HUES6 (cell line): ENCODE data around the gene AFAP1L2.
A peak's percentile ranks its signal among the peaks of the same experiment; 100 is the strongest.

ENCODE experiments used
- H3K27ac ChIP-seq: 2 replicates; pipeline ENCODE4 v1.7.0; 2013; ENCODE audit warnings: low read depth, mild to moderate bottlenecking, low read length, inconsistent platforms
- H3K27me3 ChIP-seq: 2 replicates; pipeline ENCODE4 v1.6.1; 2013; ENCODE audit warnings: low read length; ENCODE audit not compliant: control insufficient read depth, insufficient read depth
- H3K36me3 ChIP-seq: 2 replicates; pipeline ENCODE4 v1.6.1; 2013; ENCODE audit warnings: low read length; ENCODE audit not compliant: control insufficient read depth, insufficient read depth
- H3K4me1 ChIP-seq: 2 replicates; pipeline ENCODE4 v1.6.1; 2013; ENCODE audit warnings: low read length; ENCODE audit not compliant: control insufficient read depth, insufficient read depth
- H3K4me3 ChIP-seq: 2 replicates; pipeline ENCODE4 v1.5.1; 2013; ENCODE audit warnings: low read depth, low read length
- H3K9ac ChIP-seq: one replicate; pipeline ENCODE4 v1.6.1; 2013; ENCODE audit warnings: mild to moderate bottlenecking, low read length
- H3K9me3 ChIP-seq: 2 replicates; pipeline ENCODE4 v1.6.1; 2013; ENCODE audit warnings: low read depth, low read length; ENCODE audit not compliant: control insufficient read depth, insufficient read depth

Gene AFAP1L2

DNA sequence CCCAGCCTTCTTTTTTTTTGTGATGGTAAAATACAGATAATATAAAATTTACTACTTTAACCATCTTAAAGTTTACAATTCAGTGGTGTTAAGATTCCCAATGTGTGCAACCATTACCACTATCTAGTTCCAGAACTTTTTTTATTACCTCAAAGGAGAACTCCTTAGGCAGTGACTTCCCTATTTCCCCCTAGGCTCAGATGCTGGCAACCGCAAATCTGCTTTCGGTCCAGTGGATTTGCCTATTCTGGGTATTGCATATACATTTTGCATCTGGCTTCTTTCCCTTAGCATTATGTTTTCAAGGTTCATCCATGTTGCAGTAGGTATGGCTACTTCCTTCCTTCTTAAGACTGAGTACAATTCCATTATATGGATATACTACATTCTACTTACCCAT lies 56.5 kb downstream of the AFAP1L2 start:
- no peak overlapping the region for H3K4me3 ChIP-seq
- no peaks in the 10 kb centered on the region for H3K9me3 ChIP-seq
- peaks cover 38% of the 10 kb centered on the region for H3K4me1 ChIP-seq
- no peaks in the 10 kb centered on the region for H3K36me3 ChIP-seq
- H3K9ac ChIP-seq, result no peak overlapping the region
- H3K27ac ChIP-seq, result no peak overlapping the region
- no peaks in the 10 kb centered on the region for H3K27me3 ChIP-seq

DNA sequence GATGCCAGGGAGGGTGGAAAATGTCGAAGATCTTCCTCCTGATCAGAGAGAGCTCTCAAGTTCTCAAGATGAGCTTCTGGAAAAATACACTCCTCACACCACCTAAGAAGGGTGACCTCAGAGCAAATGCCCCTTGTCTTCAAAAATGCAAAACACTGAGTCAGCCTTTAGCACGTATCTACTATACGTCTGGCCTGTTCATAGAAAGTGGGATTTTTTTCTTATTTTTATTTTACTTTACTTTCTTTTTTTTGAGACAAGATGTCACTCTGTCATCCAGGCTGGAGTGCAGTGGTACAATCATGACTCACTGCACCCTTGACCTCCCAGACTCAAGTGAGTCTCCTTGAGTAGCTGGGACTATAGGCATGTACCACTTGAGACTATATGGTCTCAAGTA lies 57.1 kb downstream of the AFAP1L2 start:
- Histone ChIP-seq H3K4me1 (peaks cover 38% of the 10 kb centered on the region), H3K9me3 (no peaks in the 10 kb centered on the region), H3K27me3 (no peaks in the 10 kb centered on the region), H3K27ac (no peak overlapping the region), H3K4me3 (no peak overlapping the region), H3K36me3 (no peaks in the 10 kb centered on the region), H3K9ac (no peak overlapping the region)

GRCh38 chr10:114346176-114347031 lies 57.9 kb downstream of the AFAP1L2 start:
- H3K36me3 ChIP-seq, result no peaks in the 10 kb centered on the region
- H3K27ac ChIP-seq, result no peak overlapping the region
- H3K9me3 ChIP-seq, result no peaks in the 10 kb centered on the region
- no peak overlapping the region for H3K4me3 ChIP-seq
- H3K4me1 ChIP-seq, result peaks cover 38% of the 10 kb centered on the region
- no peak overlapping the region for H3K9ac ChIP-seq
- H3K27me3 ChIP-seq, result no peaks in the 10 kb centered on the region

DNA sequence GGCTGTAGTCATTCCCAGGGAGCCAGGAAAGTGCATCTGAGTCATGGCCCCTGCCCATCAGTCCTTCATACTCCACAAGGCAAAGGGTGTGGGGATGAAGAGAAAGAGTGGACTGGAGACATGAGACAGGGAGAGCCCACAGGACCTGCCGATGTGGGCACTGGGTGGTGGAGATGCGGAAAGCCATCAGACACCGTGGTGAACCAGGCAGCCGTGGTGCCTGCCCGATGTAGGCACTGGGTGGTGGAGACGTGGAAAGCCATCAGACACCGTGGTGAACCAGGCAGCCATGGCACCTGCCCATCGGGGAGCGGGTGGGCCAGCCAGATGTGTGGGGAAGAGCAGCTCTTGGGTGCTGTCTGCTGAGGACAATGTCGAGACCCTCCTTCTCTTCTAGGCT lies 58.6 kb downstream of the AFAP1L2 start:
- Histone ChIP-seq H3K9me3 (no peaks in the 10 kb centered on the region), H3K4me3 (no peak overlapping the region), H3K4me1 (peaks cover 34% of the 10 kb centered on the region), H3K9ac (no peak overlapping the region), H3K27ac (no peak overlapping the region), H3K36me3 (no peaks in the 10 kb centered on the region), H3K27me3 (no peaks in the 10 kb centered on the region)

- peaks cover 24% of the 10 kb centered on the region; the same call in 1 of the 2 replicates for H3K4me1 ChIP-seq
- H3K27ac ChIP-seq, result no peak overlapping the region
- H3K4me3 ChIP-seq, result no peak overlapping the region
- H3K9me3 ChIP-seq, result no peaks in the 10 kb centered on the region
- H3K9ac ChIP-seq, result no peak overlapping the region
- no peaks in the 10 kb centered on the region for H3K36me3 ChIP-seq
- H3K27me3 ChIP-seq, result no peaks in the 10 kb centered on the region
Measured at GRCh38 chr10:114343623-114344505, 60.4 kb downstream of the AFAP1L2 start.

- H3K9me3 ChIP-seq, result no peaks in the 10 kb centered on the region
Measured at GRCh38 chr10:114342976-114343375, 61.3 kb downstream of the AFAP1L2 start.

DNA sequence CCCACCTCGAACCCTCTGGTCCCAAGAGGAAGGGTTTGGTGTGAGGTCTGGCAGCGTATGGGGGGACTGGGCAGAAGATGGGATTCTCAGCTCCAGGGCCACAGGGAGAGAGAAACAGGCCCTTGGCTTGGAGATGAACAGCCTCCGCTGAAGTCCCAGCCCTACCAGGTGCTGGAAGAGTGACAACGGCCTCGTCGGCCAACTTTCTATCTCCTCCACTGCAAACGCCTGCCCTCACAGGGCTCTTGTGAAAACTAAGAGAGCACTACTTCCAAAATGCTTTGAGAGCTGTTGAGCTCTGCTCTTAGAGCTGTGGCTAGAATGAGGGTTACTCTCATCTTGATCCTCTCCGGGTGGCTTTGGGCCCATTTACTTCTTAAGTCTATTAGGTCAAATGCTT lies 63.5 kb downstream of the AFAP1L2 start:
- Histone ChIP-seq H3K27me3 (no peaks in the 10 kb centered on the region), H3K9me3 (no peaks in the 10 kb centered on the region), H3K4me1 (peaks cover 31% of the 10 kb centered on the region), H3K4me3 (no peak overlapping the region), H3K27ac (no peak overlapping the region), H3K9ac (no peak overlapping the region), H3K36me3 (no peaks in the 10 kb centered on the region)

More at GRCh38 chr10:114342976-114343375, 61.3 kb downstream of the AFAP1L2 start:
- H3K4me1 ChIP-seq, result peaks cover 29% of the 10 kb centered on the region
- no peaks in the 10 kb centered on the region for H3K27me3 ChIP-seq
- H3K4me3 ChIP-seq, result no peak overlapping the region
- H3K9ac ChIP-seq, result no peak overlapping the region
- H3K27ac ChIP-seq, result no peak overlapping the region
- H3K36me3 ChIP-seq, result no peaks in the 10 kb centered on the region

GRCh38 chr10:114337510-114338462 lies 66.5 kb downstream of the AFAP1L2 start:
- Histone ChIP-seq H3K27ac (no peak overlapping the region; the same call in 1 of the 2 replicates), H3K9ac (peak overlapping the region; percentile 39), H3K4me3 (no peak overlapping the region; the same call in 1 of the 2 replicates), H3K9me3 (no peaks in the 10 kb centered on the region), H3K36me3 (no peaks in the 10 kb centered on the region), H3K27me3 (no peaks in the 10 kb centered on the region), H3K4me1 (peaks cover 24% of the 10 kb centered on the region)

- H3K4me1 ChIP-seq, result peaks cover 30% of the 10 kb centered on the region
- H3K27ac ChIP-seq, result no peak overlapping the region; the same call in 1 of the 2 replicates
- no peaks in the 10 kb centered on the region for H3K27me3 ChIP-seq
- peak overlapping the region; percentile 4 for H3K9ac ChIP-seq
- no peaks in the 10 kb centered on the region for H3K36me3 ChIP-seq
- no peaks in the 10 kb centered on the region for H3K9me3 ChIP-seq
- H3K4me3 ChIP-seq, result no peak overlapping the region
Measured at GRCh38 chr10:114336823-114337509, 67.3 kb downstream of the AFAP1L2 start.

DNA sequence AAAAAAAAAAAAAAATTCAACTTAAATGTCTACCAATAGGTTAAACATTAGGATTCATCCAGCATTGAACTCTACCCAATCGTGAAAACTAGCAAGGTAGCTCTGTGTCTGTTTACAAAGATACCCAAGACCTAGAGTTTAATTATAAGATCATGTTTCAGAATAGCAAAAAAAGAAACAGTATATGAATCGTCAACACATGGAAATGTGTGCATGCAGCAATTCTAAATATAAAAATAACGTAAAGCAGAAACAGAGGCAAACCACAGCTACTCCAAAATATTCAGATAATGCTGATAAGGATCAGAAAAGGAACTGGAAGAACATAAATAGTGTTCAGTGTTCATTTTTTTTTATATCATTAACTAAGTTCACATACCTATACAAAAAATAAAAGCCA lies 68.7 kb downstream of the AFAP1L2 start:
- H3K27ac ChIP-seq, result no peak overlapping the region
- H3K36me3 ChIP-seq, result no peaks in the 10 kb centered on the region
- H3K4me3 ChIP-seq, result no peak overlapping the region
- no peaks in the 10 kb centered on the region for H3K27me3 ChIP-seq
- peaks cover 30% of the 10 kb centered on the region for H3K4me1 ChIP-seq
- no peak overlapping the region for H3K9ac ChIP-seq
- H3K9me3 ChIP-seq, result no peaks in the 10 kb centered on the region
